CD4-positive, alpha-beta T cell treated with Interleukin-6 at 100 ng/mL for 8 hours (primary cell): ENCODE measurements around the gene CDH6.

Source experiments
- DNase-seq: peaks from one replicate; pipeline ENCODE4 v3.0.0-alpha.2; 2020; ENCODE audit warnings: mixed read lengths, low spot score

CDH6 gene

DNA sequence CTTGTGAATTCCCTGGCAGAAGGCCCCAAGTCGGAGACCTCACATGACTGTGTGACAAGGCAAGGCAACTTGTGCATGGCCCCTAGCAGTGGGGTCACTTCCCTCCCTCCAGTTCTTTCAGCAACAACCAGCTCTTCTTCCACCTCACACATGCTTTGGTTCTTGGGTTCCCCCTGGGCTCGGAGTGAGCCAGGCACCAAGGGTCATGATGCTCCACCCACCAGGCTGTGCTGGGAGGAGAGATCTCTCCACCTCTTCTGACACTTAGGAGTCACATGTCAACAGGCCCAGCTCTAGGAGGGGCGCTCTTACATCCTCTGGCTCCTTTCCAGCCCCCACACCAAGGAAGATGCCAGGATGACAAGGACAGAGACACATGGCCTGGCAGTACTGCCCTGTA, 56.7 kb downstream of the CDH6 start:
- no peak for DNase-seq

DNA sequence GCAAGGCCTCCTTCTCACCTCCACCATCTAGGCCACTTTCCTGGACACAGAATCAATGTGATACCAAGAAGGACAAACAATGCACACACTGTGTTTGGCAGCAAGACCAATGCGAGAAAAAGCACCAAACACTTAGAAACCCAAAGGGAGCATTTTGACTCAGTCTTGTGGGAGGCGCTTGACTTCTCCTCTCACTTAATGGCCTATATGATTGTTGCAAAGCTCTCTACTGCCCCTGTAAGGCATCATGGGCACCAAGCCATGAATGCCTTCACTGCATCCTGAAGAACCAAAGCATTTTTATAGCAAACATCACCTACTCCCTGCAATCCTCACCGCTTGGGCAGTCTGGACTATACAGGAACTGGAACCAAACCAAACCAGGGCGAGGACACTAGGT, 57.5 kb downstream of the CDH6 start:
- no peak for DNase-seq

DNA sequence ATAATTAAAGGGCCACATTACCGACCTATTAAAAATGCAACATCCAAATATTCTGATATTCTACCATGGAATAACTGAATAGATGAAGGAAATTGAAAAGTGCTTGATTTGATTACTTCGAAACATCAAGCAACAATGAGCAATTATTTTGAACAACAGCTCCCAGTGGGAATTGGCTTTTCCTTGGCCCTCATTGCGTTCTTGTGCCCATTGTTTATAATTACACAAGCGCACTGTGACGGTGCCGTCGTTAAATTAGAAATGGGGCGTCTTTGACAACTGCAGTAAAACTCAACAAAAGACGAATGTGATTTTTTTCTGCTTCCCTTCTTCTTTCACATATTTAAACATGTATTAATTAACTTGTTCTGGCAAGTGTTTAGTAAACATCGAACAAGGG, 61.6 kb downstream of the CDH6 start:
- no peak for DNase-seq

DNA sequence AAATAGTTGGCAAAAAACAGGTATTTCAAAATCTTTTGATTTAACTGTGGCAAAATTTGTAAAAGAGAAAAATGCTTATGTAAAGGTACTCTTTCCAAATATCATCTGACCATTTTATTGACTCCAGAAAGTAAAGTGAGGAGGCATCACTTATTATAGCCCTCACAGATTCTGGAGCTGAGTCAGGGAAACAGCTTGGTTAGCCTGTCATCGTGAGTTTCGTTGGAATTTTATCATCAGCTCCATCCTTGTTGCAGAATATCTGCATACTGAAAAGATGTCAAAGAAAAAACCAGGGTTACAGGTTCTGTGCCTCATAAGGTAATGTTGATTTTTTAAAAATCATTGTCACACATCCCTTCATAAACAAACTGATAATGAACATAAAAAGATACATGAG, 74.8 kb downstream of the CDH6 start:
- no peak for DNase-seq

DNA sequence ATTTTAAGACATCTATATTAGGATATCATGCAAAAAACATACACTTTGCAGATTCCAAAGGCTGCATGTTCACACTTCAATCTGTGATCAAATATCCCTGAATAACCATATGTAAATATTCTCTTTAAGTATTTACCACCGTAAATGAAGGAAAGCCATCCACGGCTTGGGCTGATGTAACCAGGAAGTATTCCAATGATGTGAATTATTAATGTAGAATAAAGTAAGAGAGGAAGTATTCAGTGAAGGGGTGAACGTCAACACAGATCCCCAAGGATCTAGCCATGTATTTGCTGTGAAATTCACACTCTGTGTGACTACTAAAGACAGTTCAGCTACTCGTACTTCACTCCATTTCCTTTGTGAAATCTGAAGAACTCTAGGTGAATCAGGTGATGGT, 75.2 kb downstream of the CDH6 start:
- DNase-seq, result no peak

DNA sequence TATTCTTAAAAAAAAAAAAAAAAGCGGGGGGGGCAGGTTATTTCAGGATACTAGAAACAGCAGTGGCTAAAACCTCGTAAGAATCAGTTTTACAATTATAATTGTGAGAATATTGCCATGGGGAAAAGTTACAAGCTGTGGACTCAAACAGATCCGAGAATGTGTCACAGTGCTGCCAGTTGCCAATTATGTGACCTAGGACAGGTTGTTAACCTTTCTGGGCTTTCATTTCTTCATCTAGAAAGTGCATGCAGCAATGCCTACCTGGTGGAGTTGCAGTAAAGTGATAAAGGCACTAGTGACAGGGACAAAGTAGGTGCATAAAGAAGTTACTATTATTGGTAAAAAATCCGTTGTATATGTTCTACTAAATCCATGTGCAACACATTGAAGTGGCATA, 75.8 kb downstream of the CDH6 start:
- no peak for DNase-seq

DNA sequence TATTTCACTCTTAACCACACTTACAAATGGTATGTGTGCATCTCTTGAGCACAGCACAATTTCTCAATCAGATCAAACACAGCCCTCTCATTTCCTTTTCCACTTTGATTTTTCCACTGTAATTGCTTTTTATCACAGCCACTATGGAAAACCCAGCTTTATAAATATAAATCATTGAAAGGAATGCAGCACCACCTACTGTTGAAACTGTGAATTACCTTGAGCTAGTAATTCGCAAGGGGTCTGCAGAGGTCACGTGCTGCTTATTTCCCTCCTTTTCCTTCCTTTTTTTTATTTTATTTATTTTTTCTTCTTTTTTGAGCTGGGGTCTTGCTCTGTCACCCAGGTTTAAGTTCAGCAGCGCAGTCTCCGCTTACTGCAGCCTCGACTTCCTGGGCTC, 76.9 kb downstream of the CDH6 start:
- DNase-seq, result no peak

DNA sequence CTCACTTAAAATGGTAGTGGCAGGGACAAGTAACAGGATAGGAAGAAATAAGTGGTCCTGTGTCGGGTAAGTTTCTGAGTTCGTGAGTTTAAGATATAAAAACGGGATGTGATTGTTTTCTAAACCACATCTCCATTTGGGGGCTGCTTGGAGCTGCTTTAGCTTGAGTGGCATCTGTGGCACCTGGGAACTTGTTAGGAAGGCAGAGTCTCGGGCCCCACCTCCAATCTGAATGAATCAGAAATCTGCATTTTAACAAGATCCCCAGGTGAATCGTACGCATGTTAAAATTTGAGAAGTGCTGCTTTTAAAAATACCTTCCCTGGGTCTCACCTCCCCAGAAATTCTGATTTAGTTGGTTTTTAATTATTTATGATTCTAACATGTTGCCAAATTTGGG, 78.1 kb downstream of the CDH6 start:
- no peak for DNase-seq

DNA sequence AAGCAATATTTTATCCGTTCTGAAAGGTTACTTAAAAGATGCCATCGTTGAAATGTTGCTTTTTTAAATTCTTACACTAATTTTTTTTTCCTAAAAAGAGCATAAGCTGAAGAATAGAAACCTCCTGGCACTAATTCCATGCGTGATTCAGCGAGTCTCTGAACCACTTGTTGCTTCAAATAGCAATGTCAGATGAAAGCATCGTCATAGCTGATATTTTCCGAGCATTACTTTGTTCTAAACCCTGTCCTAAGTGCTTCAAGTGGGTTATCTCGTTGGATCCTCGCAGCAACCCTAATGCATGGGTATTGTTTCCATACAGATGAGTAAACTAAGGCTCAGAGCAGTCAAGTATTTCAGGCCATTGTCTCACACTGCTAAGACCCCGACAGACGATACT, 79.7 kb downstream of the CDH6 start:
- DNase-seq, result no peak

DNA sequence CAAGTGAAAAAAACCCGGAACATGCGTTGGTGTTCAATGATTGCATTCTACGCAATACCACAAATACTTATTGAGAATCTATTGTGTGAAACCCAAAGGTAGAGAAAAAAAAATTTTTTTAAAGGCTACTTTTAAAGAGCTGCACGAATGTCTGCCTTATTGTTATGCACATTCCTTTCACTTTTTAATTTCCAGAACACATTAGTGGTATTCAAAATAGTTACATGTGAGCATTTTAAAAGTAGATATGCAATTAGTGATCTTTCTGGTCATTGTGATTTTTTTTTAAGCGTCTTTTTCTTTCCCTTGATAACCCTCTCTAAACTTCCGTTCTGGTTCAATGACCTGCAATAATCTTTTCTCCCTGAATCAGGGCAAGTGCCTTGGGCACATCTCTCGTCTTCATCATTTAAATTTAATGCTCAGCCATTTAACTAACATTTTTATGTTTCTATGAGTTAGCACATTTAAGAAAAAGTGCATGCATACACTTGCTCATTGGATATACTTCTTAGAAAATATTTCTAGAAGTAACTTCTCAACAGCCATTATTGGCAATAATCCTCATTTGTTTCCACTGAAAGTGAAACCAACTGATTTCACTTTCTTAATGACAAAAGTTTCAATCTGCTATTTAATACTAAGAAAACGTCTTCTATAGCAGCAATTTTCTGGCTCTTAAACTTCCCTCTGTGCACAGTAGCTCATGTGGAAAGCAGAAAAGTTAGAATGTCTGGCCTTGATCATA, 80.3 kb downstream of the CDH6 start:
- no peak for DNase-seq

DNA sequence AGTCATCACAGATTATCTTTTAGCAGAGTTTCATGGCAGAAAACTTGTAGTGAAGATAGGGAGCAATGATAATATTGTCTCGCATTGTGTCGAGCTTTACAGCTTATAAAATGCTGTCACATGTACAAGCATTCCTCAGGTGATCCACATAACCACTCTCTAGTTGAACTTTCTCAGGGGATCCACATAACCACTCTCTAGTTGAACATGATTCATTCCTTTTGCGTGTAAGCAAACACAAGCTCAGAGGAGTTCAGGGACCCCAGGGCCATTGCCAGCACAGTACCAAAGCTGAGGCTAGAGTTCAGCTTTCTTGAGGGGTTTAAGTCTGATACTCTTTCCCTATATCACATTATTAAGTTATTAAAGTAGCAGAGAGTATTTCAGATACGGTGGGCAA, 86.7 kb downstream of the CDH6 start:
- no peak for DNase-seq

DNA sequence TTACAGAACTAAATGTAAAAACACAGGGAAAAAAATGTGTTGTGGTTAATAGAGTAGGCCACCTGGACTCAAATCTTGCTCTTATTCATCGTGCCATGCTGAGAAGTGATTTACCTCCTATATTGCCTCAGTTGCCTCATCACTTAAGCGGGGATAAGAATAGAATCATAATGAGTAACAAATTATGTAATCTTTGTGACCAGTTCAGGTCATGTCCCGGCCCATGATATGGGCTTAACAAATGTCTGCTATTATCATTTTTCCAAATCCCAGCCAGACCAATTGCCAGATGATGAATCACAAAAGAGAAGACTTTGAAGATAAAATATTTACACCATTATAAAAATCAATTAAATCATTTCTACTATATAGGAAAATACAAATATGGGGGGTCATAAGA, 89.8 kb downstream of the CDH6 start:
- no peak for DNase-seq

DNA sequence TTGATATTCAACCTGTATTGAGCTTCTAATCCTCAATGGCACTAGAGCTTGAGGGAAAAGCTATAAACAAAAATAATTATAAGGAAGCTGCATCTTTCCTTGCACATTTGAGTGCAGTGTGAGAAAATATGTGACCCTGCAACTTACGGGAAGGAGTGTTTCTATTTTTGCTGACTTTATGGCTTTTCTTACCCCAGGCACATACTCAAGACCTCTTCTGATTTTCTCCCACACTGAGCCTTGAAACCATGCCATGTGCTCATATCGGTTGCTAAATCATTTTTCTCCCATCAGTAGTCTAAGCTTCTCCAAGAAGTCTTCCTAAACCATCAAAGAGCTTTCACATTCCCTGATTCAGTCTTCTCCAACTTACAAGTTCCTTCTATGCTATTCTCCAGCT, 91.5 kb downstream of the CDH6 start:
- no peak for DNase-seq

DNA sequence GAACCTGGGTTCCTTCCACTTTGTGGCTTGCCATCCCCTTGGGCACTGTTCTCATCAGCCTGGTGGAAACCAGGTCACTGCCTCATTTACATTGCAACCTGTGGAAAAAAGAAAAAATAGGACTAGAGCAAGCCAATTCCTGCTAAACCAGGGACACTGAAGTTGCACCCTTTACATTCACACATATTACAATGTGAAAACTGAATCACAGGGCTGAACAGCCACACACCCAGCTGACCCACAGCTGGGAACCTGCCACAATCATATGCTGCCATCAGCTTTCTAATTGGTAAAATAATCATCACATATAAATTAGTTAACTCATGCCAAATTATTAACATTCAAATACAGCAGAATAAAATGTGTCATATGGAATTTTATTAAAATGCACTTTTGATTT, 94.5 kb downstream of the CDH6 start:
- DNase-seq, result no peak

DNA sequence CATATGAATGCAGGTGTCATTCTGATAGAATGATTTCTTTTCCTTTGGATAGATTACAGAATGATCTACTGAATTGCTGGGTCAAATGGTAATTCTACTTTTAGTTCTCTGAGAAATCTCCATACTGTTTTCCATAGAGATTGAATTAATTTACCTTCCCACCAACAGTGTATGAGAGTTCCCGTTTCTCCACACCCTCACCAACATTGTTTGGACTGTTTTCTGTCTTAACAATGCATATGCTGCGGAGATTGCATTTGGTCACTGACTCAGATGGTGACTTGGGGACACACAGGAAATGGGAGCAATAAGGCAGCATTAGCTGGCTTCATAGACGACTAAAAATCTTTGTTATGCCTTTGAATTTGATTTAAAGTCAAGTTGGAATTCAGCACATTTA, 95.9 kb downstream of the CDH6 start:
- no peak for DNase-seq

DNA sequence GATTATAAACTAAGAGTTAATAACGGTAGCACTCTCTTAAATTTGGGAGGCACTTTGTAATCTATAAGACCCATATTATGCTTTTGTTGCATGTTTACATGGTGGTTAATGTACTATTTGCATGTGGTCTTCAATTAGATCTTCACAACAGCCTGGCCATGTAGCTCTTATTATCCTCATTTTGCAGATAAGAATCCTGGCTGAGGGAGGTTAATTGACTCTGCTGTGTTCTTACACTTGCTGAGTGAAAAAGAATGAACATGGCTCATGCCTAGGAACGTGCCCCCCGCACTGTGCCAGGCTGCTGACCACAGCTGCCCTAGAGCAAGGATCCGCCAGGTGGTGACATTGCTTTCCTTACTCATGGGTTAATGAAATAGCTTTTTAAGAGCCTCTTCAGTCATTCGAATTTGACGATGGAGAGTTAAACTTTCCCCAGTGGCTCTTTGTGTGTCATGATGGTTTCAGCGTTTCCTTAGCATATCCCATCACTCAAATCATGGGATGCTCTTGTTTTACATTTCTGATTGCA, 97.9 kb downstream of the CDH6 start:
- no peak for DNase-seq

DNA sequence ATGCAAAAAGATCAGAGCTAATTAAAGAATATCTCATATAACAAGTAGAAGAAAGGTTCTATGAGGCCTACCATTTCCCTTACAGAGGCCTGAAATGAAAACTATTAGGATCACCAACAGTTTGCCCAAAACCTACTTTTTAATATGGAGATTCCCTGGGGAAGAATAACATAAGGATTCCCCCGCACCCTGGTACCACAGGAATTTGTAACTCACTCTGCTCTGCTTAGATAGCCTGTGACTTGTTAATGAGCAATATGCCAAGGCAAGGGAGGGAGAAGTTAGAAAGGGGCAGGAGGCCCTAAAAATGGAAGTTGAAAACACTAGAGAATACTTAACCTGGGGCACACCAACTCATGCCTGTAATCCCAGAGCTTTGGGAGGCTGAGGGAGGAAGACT, 107.0 kb downstream of the CDH6 start:
- no peak for DNase-seq

DNA sequence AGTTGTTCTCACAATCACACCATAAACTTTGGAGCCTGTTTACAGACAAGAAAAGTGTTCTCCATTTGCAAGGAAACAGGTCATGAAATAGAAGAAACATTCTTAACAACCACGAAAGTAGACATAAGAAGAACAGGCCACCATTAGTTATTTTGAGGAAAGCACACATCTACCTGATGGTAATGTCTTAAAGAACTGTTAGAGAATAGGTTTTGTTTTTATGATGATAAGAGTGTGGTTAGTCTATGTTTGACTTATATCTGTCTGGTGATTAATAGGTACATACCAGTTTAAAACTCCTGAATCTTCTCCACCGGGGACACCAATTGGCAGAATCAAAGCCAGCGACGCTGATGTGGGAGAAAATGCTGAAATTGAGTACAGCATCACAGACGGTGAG, 108.3 kb downstream of the CDH6 start:
- no peak for DNase-seq

DNA sequence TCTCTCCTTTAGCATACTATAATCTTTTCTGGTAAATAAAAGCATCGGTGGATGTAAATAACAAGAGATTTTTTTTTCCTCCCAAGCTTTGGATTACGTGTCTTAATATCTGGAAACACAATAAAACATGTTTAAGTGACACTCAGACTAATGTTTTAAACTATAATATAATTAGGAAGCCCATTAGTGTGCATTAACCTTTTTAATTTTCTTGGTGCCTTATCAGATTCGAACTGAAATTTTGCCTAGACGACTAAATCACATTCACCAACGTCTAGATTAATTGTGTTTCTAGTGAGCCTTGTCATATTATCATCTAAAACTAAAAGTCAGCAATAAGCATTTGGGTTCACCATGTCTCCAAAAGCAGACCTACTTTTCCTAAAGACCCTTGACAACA, 110.2 kb downstream of the CDH6 start:
- no peak for DNase-seq

DNA sequence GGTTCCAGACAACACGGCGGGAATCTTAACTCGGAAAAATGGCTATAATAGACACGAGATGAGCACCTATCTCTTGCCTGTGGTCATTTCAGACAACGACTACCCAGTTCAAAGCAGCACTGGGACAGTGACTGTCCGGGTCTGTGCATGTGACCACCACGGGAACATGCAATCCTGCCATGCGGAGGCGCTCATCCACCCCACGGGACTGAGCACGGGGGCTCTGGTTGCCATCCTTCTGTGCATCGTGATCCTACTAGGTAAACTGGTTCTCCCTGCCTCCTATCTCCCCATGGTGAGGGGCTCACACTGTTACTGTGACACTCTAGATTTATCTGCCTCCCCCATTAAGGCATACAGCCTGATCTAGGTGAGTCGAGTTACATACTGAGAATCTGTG, 124.2 kb downstream of the CDH6 start:
- no peak for DNase-seq

DNA sequence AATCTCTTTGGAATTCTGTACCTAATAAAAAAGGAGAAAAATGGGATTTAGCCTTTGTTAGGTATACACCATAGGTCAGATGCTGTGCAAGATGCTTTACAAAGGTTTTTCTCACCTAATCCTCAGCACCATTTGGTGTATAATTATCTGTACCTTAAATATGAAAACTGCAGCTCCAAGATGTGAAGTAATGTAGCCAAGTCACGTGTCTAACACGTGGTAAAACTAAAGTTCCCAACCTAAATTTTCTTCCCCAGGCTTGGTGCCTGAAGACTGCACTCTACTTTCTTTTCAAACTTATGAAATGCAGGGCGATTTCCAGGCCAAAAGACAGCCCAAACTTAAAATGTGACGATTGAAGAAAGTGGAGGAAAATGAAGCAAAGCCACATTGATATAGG, 125.8 kb downstream of the CDH6 start:
- DNase-seq, result no peak

DNA sequence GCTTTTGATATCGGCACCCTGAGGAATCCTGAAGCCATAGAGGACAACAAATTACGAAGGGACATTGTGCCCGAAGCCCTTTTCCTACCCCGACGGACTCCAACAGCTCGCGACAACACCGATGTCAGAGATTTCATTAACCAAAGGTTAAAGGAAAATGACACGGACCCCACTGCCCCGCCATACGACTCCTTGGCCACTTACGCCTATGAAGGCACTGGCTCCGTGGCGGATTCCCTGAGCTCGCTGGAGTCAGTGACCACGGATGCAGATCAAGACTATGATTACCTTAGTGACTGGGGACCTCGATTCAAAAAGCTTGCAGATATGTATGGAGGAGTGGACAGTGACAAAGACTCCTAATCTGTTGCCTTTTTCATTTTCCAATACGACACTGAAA, 129.5 kb downstream of the CDH6 start:
- DNase-seq, result no peak

DNA sequence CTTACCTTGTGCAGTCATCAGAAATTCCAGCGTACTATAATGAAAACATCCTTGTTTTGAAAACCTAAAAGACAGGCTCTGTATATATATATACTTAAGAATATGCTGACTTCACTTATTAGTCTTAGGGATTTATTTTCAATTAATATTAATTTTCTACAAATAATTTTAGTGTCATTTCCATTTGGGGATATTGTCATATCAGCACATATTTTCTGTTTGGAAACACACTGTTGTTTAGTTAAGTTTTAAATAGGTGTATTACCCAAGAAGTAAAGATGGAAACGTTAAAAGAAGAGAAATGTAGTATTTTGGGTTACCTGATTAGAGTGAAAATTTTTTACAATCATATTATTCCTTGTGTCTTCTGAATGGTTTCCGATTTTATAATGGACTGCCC, 131.4 kb downstream of the CDH6 start:
- no peak for DNase-seq

DNA sequence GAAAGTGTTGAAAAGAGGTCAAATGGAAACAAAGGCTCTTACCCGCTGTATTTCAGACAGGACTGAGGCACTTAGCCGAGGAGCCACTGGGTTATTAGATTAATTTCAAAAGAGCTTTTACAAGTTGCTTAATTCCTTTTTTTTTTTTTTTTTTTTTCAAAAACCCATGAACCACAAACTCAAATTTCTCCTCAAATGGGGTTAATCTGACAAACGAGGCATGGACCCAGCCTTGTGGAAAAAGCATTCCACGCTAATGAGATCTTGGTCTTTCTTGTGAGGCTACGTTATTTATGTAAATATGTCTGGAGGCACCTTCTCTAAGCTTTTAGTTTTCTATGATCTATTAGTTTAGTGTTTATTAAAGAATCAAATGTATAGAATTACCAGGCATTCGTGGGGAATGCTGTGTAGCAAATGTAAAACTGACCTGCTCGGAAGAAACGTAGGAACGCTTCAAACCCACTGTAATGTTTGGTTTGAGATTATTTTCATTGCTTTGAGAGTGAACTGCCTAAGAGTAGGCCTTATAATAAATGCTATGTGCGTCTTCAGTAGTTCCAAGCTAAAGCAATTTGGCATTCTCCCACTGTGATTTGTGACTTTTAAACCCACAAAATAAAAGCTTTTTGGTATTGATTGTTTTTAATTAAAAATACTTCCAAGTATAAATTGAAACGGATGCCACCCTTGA, 134.7 kb downstream of the CDH6 start:
- no peak for DNase-seq
